DMS79 (cell line): Measurements from ENCODE around the gene ADGRG6.
"Not testable (repeated sequence)": the region's sequence is repeated elsewhere in the genome, so short reads cannot be mapped to it uniquely, and the experiment has no call there.

Experiments
- DNase-seq: peaks from one replicate; lab custom pipeline; 2025; lab: John Stamatoyannopoulos, UW

ADGRG6 gene

DNA sequence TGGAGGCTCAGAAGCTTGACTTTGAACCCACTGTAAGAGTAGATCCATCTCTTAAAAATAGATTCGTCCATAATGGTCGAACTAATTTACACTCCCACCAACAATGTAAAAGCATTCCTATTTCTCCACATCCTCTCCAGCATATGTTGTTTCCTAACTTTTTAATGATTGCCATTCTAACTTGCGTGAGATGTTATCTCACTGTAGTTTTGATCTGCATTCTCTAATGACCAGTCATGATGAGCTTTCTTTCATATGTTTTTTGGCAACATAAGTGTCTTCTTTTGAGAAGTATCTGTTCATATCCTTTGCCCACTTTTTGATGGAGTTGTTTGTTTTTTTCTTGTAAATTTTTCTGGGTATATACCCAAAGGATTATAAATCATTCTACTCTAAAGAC lies 44.4 kb downstream of the ADGRG6 start:
- DNase-seq, result not testable (repeated sequence)

- no peak for DNase-seq
Measured at GRCh38 chr6:142349215-142349823, 47.5 kb downstream of the ADGRG6 start.

- no peak for DNase-seq
Measured at GRCh38 chr6:142350309-142350708, 48.5 kb downstream of the ADGRG6 start.

DNA sequence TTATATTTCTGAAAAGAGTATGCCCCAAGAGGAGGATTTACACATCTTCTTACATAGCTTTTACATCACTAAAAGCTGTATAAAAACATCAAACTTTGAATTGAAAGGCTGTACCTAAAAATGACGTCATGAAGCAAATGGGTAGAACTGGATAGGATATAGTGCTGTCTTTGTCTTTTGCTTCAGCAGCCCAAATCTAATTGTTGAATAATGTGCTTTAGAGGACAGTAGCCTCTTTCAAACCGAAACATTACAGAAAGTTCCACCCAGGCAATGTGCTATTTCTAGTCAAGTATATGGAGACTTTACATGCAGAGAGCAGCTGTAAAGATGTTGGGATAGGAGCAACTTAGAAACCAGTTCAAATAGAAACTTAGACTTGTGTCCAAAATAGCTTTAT lies 51.9 kb downstream of the ADGRG6 start:
- no peak for DNase-seq

DNA sequence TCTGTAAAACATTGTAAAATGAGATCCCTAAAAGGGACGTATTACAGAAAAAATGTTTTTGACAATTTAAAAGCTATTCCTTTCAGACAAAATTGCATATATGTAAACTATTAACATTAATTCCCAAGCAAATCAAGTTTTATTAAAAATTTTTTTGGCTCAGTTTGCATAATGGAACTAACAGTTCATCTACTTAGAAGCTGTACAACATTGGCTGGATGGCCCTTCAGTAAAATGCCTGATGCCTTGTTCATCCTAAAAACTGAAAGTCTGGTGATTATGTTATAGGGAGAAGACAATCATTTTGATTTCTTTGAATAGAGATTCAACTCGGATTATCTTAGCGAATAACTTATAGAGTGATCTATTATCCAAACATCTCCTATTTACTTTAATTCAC lies 52.8 kb downstream of the ADGRG6 start:
- DNase-seq, result no peak

- DNase-seq, result no peak
Measured at GRCh38 chr6:142355520-142356174, 53.8 kb downstream of the ADGRG6 start.

- no peak for DNase-seq
Measured at GRCh38 chr6:142356201-142356883, 54.5 kb downstream of the ADGRG6 start.

DNA sequence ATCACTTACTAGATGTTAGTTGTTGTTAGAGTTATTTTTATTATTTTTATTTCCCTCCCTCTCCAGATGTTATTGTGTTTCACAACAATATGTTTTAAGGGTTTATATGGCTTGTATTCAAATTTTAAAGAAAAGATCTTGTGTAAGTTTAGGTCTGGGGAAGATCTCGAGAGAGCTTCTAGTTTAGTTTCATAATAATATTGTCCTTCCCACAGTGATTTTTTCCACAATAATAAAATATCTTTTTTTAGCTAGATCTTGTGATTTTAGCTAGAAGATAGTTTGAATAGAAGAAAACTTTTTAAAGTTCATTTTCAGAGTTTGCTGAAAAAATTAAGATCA lies 55.0 kb downstream of the ADGRG6 start:
- DNase-seq, result no peak

- no peak for DNase-seq
Measured at GRCh38 chr6:142357879-142358278, 56.1 kb downstream of the ADGRG6 start.

- no peak for DNase-seq
Measured at GRCh38 chr6:142359271-142359960, 57.6 kb downstream of the ADGRG6 start.

DNA sequence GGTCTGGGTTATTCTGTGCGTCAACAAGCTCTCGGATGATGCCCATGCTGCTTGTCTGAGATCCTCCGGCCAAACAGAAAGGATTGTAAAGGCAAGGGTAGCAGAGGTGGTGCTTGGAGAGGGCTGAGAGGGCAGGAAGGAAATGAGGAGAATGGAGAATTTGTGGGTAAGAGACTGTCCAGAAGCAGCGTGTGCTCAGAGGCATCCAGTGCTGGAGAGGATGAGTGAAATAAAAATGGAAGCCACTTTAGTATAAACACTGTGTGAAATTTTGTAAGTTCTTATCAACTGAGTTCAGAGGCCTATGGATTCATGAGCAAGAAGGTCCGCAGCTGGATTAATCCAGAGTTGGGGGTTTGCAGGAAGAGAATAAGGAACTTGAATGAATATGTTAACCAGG lies 59.5 kb downstream of the ADGRG6 start:
- no peak for DNase-seq

DNA sequence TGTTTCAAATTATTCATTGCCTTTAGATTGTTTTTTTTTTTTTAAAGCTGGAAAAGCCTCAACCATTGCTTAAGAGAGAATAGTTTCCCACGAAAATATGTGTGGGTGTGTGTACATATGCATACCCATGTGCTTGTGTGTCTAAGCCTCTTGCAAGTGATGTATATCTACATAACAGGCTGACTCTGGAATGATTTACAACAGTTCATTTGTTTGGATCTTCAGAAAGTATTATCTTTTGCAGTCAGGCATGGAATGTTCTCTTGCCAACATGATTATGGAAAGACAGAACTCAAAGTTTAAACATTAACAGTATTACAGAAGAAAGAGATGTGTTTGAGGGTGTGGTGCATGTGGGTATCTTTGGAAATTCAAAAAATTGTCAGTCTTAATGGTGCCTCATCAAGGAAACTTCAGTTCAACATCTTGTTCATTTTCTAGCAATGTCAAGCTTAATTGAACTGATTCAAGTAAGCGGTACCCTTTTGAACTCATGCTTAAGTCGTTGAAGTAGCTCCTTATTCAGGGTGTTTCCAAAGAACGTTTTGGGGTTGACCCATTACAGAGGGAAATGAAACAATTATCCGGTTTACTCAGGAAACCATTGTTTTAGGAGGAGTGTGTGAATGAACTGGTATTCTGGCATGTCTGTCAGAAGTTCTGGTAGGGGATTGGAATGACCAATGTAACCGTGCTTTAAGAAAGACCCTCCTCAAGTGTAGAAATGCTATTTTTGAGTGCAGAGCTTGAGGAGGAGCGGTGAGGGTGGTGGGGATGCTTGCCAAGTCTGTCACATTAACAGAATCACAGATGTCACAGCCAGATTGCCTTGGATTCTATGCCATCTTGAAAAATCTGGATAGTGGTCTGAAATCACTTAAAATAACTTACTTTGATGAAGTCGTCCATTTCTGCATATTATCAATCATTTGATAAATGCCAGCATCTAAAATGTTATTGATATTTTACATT lies 60.3 kb downstream of the ADGRG6 start:
- no peak for DNase-seq

DNA sequence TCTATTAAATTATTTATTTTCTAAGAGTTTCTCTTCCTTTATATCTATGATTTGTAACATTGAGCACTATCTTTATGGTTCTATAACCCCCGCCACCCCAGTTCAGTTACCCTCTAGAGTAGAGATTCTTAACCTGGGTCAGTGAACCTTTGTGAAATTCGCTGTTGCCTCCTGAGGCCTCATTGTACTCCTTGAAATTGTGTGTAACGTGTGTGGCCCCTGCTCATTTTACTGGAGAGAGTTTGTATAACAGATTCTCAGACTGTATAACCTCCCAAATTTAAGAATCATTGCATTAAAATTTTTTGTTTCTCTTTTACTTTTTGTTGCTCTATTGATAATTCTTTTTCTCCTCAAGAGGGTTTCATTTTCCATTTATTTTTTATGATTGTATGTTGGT lies 65.3 kb downstream of the ADGRG6 start:
- DNase-seq, result no peak

GRCh38 chr6:142367501-142368018 lies 65.8 kb downstream of the ADGRG6 start:
- DNase-seq, result no peak

DNA sequence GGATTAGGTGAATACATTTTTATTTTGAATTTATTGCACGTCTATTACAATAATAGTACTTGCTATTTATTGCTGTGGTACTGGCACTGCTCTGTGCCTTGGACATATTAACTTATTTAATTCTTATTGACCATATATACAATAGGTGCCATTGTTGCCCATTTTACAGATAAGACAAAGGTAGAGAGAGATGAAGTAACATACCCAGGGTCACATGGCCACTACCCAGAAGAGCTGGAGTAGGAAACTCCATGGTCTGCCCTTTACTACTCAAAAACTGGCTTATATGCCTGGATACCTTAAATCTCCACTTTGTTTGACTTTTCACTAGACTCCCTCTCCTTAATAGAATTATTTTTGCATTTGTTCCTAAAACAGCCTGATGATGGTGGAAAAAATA lies 67.5 kb downstream of the ADGRG6 start:
- DNase-seq, result no peak

DNA sequence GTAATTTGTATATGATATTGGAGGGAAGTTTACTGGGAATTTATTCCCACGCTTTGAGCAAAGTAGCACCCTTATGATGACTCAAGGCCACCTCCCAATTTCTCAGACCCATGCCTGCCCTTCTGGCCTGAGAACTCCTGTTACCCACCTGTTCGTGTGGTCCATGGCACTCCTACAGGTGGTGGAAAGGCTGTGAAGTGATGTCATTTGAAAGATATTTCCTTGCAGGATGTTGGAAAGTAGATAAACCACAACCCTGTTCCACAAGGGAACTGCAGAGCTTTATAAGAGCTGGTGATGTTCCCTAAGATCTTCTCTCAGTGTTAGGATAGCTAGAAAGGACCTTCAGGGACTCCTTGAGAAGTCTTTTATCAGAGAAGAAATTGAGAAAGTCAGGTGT lies 70.5 kb downstream of the ADGRG6 start:
- DNase-seq, result no peak

GRCh38 chr6:142373268-142374090 lies 71.7 kb downstream of the ADGRG6 start:
- no peak for DNase-seq

GRCh38 chr6:142374091-142374770 lies 72.4 kb downstream of the ADGRG6 start:
- DNase-seq, result no peak

DNA sequence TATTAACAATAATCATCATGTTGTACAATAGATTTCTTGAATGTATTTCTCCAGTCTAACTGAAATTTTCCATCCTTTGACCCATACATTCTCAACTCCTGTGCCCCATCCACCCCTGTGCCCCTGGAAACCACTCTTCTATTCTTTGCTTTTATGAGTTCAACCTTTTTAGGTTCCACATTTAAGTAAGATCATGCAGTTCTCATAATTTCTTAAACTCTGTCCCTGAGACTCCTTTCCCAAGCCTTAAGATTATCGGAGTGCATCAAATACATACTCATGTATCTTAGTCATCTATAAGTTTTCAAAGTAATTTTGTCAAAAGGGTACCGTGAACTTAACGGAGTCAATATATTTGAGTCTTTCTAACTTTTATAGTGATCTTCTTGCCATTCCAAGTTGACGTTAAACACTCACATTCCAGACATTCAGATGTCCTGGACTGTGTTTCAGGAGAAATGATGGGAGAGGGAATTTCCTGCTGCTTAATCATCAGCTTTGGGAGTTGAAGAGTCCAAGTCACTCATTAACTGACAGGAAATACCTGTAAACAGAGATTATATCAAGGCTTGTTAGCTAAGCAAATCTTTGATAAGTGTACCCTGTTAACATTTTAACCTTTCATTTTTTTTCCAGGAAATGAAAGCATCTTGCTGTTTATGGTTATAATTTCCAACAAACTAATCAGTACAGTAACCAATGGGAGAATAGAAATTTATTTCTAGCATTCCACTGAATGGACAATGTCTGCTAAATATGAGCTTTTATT lies 73.3 kb downstream of the ADGRG6 start:
- no peak for DNase-seq
